Measurements from ENCODE around the gene AGBL4. TPM values are rescaled to one million over a fixed set of nuclear protein-coding genes. Genes with fewer than 3 reads are reported as not detected.

The AGBL4 gene
- total and polyA plus RNA-seq, 9 of the 15 experiments (the other 6 are each of a cell fraction or from before 2014, with no cell fraction given), result 0.11 TPM; not detected in 7

GRCh38 chr1:49199564-49199963 is 824.2 kb downstream of the AGBL4 start:
- DNase-seq (ENCODE audit: extremely low read depth in 1 of 4, low spot score in 3 of 4) (no peak), ATAC-seq (no peak), FAIRE-seq (no peak)
- H3K4me2 ChIP-seq (ENCODE audit: insufficient read depth, low read length), result no peak overlapping the region
- CTCF ChIA-PET (ENCODE audit: low intra/inter-chr PET ratio), result no interaction called here
- no peak overlapping the region for H3K4me3 ChIP-seq
- no peaks in the 10 kb centered on the region for H3K79me2 ChIP-seq (ENCODE audit: control insufficient read depth, insufficient read depth, low read length)
- H3K4me1 ChIP-seq (replicated peaks in 1 of 2; ENCODE audit: control insufficient read depth in 2 of 2, insufficient read depth in 2 of 2, low read length in 2 of 2), result no peaks in the 10 kb centered on the region
- no peaks in the 10 kb centered on the region for H3K27me3 ChIP-seq (ENCODE audit: control insufficient read depth in 2 of 2, insufficient read depth in 2 of 2, low read length in 2 of 2)
- no peaks in the 10 kb centered on the region for H3K9me3 ChIP-seq (replicated peaks; ENCODE audit: control insufficient read depth, insufficient read depth, low read depth, low read length)
- no peaks in the 10 kb centered on the region for H4K20me1 ChIP-seq (replicated peaks; ENCODE audit: control insufficient read depth, insufficient read depth, low read length)
- no peaks in the 10 kb centered on the region for H3K36me3 ChIP-seq (ENCODE audit: control insufficient read depth, insufficient read depth, low read length)
- intact Hi-C loops (cut with micrococcal nuclease) (no loop called here), in situ Hi-C loops (cut with MboI) (no loop called here)
- no peak overlapping the region for H2AFZ ChIP-seq (ENCODE audit: low read depth, low read length)
- POLR2A ChIA-PET, result no interaction called here
- no peak overlapping the region for H3K9ac ChIP-seq (ENCODE audit: insufficient read depth in 1 of 2, low read depth in 2 of 2, low read length in 2 of 2)
- TF ChIP-seq ERF (CRISPR knock-in tag; IDR thresholded peaks at IDR 0.05) (no peak), RFX7 (CRISPR knock-in tag; IDR thresholded peaks at IDR 0.05) (no peak), CAMTA2 (CRISPR knock-in tag; conservative IDR thresholded peaks at IDR 0.05) (no peak), FOXK2 (conservative IDR thresholded peaks at IDR 0.05 in 1 of 2, IDR thresholded peaks at IDR 0.05 in 1 of 2; ENCODE audit: low read depth in 2 of 2) (no peak), ZBTB34 (CRISPR knock-in tag; IDR thresholded peaks at IDR 0.05) (no peak), POLR2AphosphoS2 (IDR thresholded peaks at IDR 0.05; ENCODE audit: low read length) (no peak), SREBF2 (CRISPR knock-in tag; IDR thresholded peaks at IDR 0.05) (no peak), FOS (IDR thresholded peaks at IDR 0.05; ENCODE audit: extremely low read depth, insufficient read length) (no peak), ZFP1 (CRISPR knock-in tag; IDR thresholded peaks at IDR 0.05) (no peak)
- H3K9me1 ChIP-seq (ENCODE audit: control insufficient read depth, insufficient read depth, low read length), result no peaks in the 10 kb centered on the region
- no TSS peak for BruUV-seq (replicated peaks)
- H3K27ac ChIP-seq (ENCODE audit: extremely low read depth, low read depth, low read length), result no peak overlapping the region
